HCT116 (cell line): ENCODE data around the gene LTA4H. TPM values are rescaled to one million over a fixed set of nuclear protein-coding genes. Genes with fewer than 3 reads are reported as not detected.

Experiments
- ATAC-seq: fragments of 200-7000 bp; cut with Tn5 transposase; 2 replicates; pipeline ENCODE4 v1.9.1; 2020; ENCODE audit warnings: mild to moderate bottlenecking, moderate library complexity
- BruUV-seq: library from RNA; stranded (reverse); fragments of 400-500 nt; replicated peaks from 2 replicates; lab custom pipeline; 2021; lab: Mats Ljungman, UMichigan
- CTCF ChIA-PET: fragments of 300-600 bp; sonication (Branson Sonifier 250); formaldehyde crosslinking; loops from one replicate; lab custom pipeline; 2021; ENCODE audit warnings: antibody characterized with exemption; lab: Charles Lee
- POLR2A ChIA-PET: fragments of 300-600, 350-600 bp; sonication (Branson Sonifier 250); formaldehyde crosslinking; loops from one replicate; lab custom pipeline; 2021; ENCODE audit warnings: antibody characterized with exemption; lab: Charles Lee
- RAD21 ChIA-PET, 2 experiments: fragments of 300-600 bp; sonication (Branson Sonifier 250); formaldehyde crosslinking; loops; one replicate each; lab custom pipeline; 2023; ENCODE audit warnings: low total read pairs in 2 of 2; ENCODE audit not compliant: uncharacterized antibody in 2 of 2, unreplicated experiment in 2 of 2, low non-redundant PET in 1 of 2; lab: Charles Lee
- DNase-seq: peaks from one replicate; pipeline ENCODE4 v3.0.0-alpha.2; 2010; ENCODE audit warnings: low read depth, low spot score
- H2AFZ ChIP-seq: fragments of 200-600 bp; shearing (Covaris generic), sonication (generic); 2 replicates; pipeline ENCODE4 v1.6.1; 2017; ENCODE audit warnings: low read depth, mixed run types, mixed read lengths, antibody characterized with exemption, low read length; ENCODE audit not compliant: poor library complexity, severe bottlenecking
- H3K27ac ChIP-seq: 2 replicates; pipeline ENCODE4 v1.5.1; 2012; ENCODE audit warnings: low read depth, low read length
- H3K27me3 ChIP-seq: fragments of 200-600 bp; sonication (generic); 2 replicates; pipeline ENCODE4 v1.6.1; 2016; ENCODE audit warnings: mixed run types, low read length, mixed read lengths; ENCODE audit not compliant: insufficient read depth
- H3K36me3 ChIP-seq, 2 experiments: fragments of 200-500 bp in 1 of 2; fragments of 200-600 bp in 1 of 2; sonication (Bioruptor generic) in 1 of 2; sonication (generic) in 1 of 2; 2 replicates each; pipeline versions ENCODE4 v1.5.1 to v1.6.1; 2014 to 2016; ENCODE audit warnings: low read length in 2 of 2, inconsistent platforms in 1 of 2, mixed read lengths in 1 of 2, mixed run types in 1 of 2; ENCODE audit not compliant: insufficient read depth in 2 of 2, control insufficient read depth in 1 of 2
- H3K4me1 ChIP-seq, 2 experiments: fragments of 200-600 bp in 1 of 2; sonication (generic) in 1 of 2; 2 replicates each; pipeline versions ENCODE4 v1.5.1 to v1.6.1; 2012 to 2017; ENCODE audit warnings: low read length in 2 of 2, inconsistent platforms in 1 of 2, mild to moderate bottlenecking in 1 of 2, mixed read lengths in 1 of 2, mixed run types in 1 of 2, moderate library complexity in 1 of 2; ENCODE audit not compliant: insufficient read depth in 2 of 2, control insufficient read depth in 1 of 2
- H3K4me2 ChIP-seq: fragments of 200-600 bp; sonication (generic); 2 replicates; pipeline ENCODE4 v1.6.1; 2017; ENCODE audit warnings: mixed run types, low read length, mixed read lengths
- H3K4me3 ChIP-seq, 2 experiments: fragments of 200-600 bp in 1 of 2; sonication (generic) in 1 of 2; replicated peaks in 1 of 2; 2 replicates each; pipeline ENCODE4 v1.5.1; 2011 to 2016; ENCODE audit warnings: low read length in 2 of 2, control low read depth in 1 of 2, low read depth in 1 of 2, mild to moderate bottlenecking in 1 of 2, mixed read lengths in 1 of 2, mixed run types in 1 of 2
- H3K79me2 ChIP-seq: fragments of 200-600 bp; sonication (generic); 2 replicates; pipeline ENCODE4 v1.6.1; 2017; ENCODE audit warnings: mild to moderate bottlenecking, mixed run types, low read length, moderate library complexity, mixed read lengths; ENCODE audit not compliant: insufficient read depth
- H3K9ac ChIP-seq: fragments of 200-600 bp; sonication (generic); 2 replicates; pipeline ENCODE4 v1.6.1; 2016; ENCODE audit warnings: low read length, mixed read lengths
- H3K9me2 ChIP-seq: fragments of 200-600 bp; sonication (generic), shearing (Covaris generic); 2 replicates; pipeline ENCODE4 v1.6.1; 2017; ENCODE audit warnings: mixed run types, mild to moderate bottlenecking, moderate library complexity; ENCODE audit not compliant: insufficient read depth
- H3K9me3 ChIP-seq, 2 experiments: fragments of 200-500 bp in 1 of 2; fragments of 200-600 bp in 1 of 2; sonication (Bioruptor generic) in 1 of 2; sonication (generic) in 1 of 2; 2 replicates each; pipeline ENCODE4 v1.6.1; 2014 to 2017; ENCODE audit warnings: low read length in 2 of 2, mixed read lengths in 2 of 2, inconsistent platforms in 1 of 2, low read depth in 1 of 2, mild to moderate bottlenecking in 1 of 2, mixed run types in 1 of 2, moderate library complexity in 1 of 2; ENCODE audit not compliant: control insufficient read depth in 1 of 2, insufficient read depth in 1 of 2
- H4K20me1 ChIP-seq: fragments of 200-600 bp; sonication (generic), shearing (Covaris generic); 2 replicates; pipeline ENCODE4 v1.6.1; 2017; ENCODE audit warnings: mixed run types, mild to moderate bottlenecking, moderate library complexity; ENCODE audit not compliant: insufficient read depth
- CTCF ChIP-seq, 3 experiments: fragments of 200-600 bp in 1 of 3; sonication (generic) in 1 of 3; IDR thresholded peaks in 2 of 3; conservative IDR thresholded peaks in 1 of 3; 2 replicates each; pipeline ENCODE4 v1.5.1; 2012 to 2017; ENCODE audit warnings: low read depth in 2 of 3, low read length in 2 of 3, antibody characterized with exemption in 1 of 3, borderline replicate concordance in 1 of 3, control low read depth in 1 of 3, mild to moderate bottlenecking in 1 of 3, mixed read lengths in 1 of 3, mixed run types in 1 of 3, moderate library complexity in 1 of 3; ENCODE audit not compliant: insufficient read depth in 1 of 3
- EGR1 ChIP-seq: IDR thresholded peaks from 2 replicates; pipeline ENCODE4 v1.6.1; 2012; ENCODE audit warnings: low read depth
- ELF1 ChIP-seq: IDR thresholded peaks from 2 replicates; pipeline ENCODE4 v1.6.1; 2012; ENCODE audit warnings: low read depth, borderline replicate concordance
- EZH2 ChIP-seq: fragments of 200-600 bp; sonication (generic); IDR thresholded peaks from 2 replicates; pipeline ENCODE4 v1.6.1; 2017; ENCODE audit warnings: antibody characterized with exemption, mixed run types
- EZH2phosphoT487 ChIP-seq: fragments of 200-600 bp; IDR thresholded peaks from 2 replicates; pipeline ENCODE4 v1.6.1; 2018; ENCODE audit warnings: antibody characterized with exemption, borderline replicate concordance
- FOSL1 ChIP-seq: IDR thresholded peaks from 2 replicates; pipeline ENCODE4 v1.6.1; 2012; ENCODE audit warnings: low read depth
- MAX ChIP-seq: IDR thresholded peaks from 2 replicates; pipeline ENCODE4 v1.6.1; 2012
- POLR2AphosphoS5 ChIP-seq: IDR thresholded peaks from 2 replicates; pipeline ENCODE4 v1.6.1; 2011; ENCODE audit warnings: mild to moderate bottlenecking, low read depth, low read length, moderate library complexity
- RAD21 ChIP-seq: IDR thresholded peaks from 2 replicates; pipeline ENCODE4 v1.6.1; 2012; ENCODE audit warnings: low read depth, mild to moderate bottlenecking
- SIN3A ChIP-seq: IDR thresholded peaks from 2 replicates; pipeline ENCODE4 v1.6.1; 2012; ENCODE audit warnings: low read depth
- SRF ChIP-seq: IDR thresholded peaks from 2 replicates; pipeline ENCODE4 v1.6.1; 2012; ENCODE audit warnings: low read depth
- ZFX ChIP-seq: fragments of 450-650 bp; IDR thresholded peaks from 2 replicates; pipeline ENCODE4 v1.6.1; 2017
- intact Hi-C: fragments of 100-400 bp; cut with micrococcal nuclease; formaldehyde crosslinking; loops from 2 replicates; pipeline ENCODE4 v1.10.0; 2022
- total RNA-seq: library from RNA; stranded (reverse); gene quantifications from one replicate; pipeline ENCODE4 v1.2.1, GENCODE V29; 2021; ENCODE audit not compliant: unreplicated experiment

LTA4H gene
- total RNA-seq, 1 experiment from 2014 or later: 163 TPM

- Histone ChIP-seq H4K20me1 (no peaks in the 10 kb centered on the region), H3K9ac (no peak overlapping the region), H3K4me1 (no peaks in the 10 kb centered on the region), H3K9me2 (no peaks in the 10 kb centered on the region), H3K36me3 (peaks cover 22 to 56% of the 10 kb centered on the region in 2 experiments; a peak in 3 of 4 replicates), H3K27me3 (no peaks in the 10 kb centered on the region), H3K79me2 (no peaks in the 10 kb centered on the region), H3K9me3 (no peaks in the 10 kb centered on the region), H3K4me3 (no peak overlapping the region), H3K27ac (no peak overlapping the region)
- DNase-seq (no peak), ATAC-seq (peak; percentile 78)
- ChIA-PET CTCF (interaction anchor here (1.0 to 1.1 kb wide), 2 partner anchors 42 to 501 kb away, joined by 4 read pairs; no protein-coding TSS in a partner anchor), RAD21 (no interaction called here)
- intact Hi-C loops: loop anchor here (5.0 kb wide), 1 partner anchor 502 kb away; no protein-coding TSS in a partner anchor
- TF ChIP-seq EZH2phosphoT487: no peak
- TF ChIP-seq CTCF (IDR thresholded peaks at IDR 0.05 in 2 of 3, conservative IDR thresholded peaks at IDR 0.05 in 1 of 3; ENCODE audit: borderline replicate concordance in 1 of 3, insufficient read depth in 1 of 3, low read depth in 2 of 3, low read length in 2 of 3): peak; percentile 24 to 50 (median 48); a peak in 5 of 6 replicates
- peak; percentile 51; the same call in 1 of the 2 replicates for TF ChIP-seq RAD21
- no peak for TF ChIP-seq SIN3A
- TF ChIP-seq, all 23 proteins: peak for 2
- no TSS peak for BruUV-seq
- POLR2A ChIA-PET: no interaction called here
- Histone ChIP-seq H3K4me2 (no peak overlapping the region), H2AFZ (no peak overlapping the region)
These were observed 19.7 kb downstream of the LTA4H start for GRCh38 chr12:96015672-96016071.

GRCh38 chr12:96014943-96015599, 20.3 kb downstream of the LTA4H start:
- intact Hi-C loops: loop anchor here (5.0 kb wide), 1 partner anchor 502 kb away; no protein-coding TSS in a partner anchor
- Histone ChIP-seq H3K9me3 (no peaks in the 10 kb centered on the region), H3K4me2 (no peak overlapping the region), H3K27ac (no peak overlapping the region), H3K9me2 (no peaks in the 10 kb centered on the region), H3K9ac (no peak overlapping the region), H3K36me3 (peaks cover 28 to 54% of the 10 kb centered on the region in 2 experiments; a peak in 3 of 4 replicates), H3K4me3 (no peak overlapping the region), H3K4me1 (no peaks in the 10 kb centered on the region), H2AFZ (no peak overlapping the region), H3K27me3 (no peaks in the 10 kb centered on the region), H3K79me2 (no peaks in the 10 kb centered on the region), H4K20me1 (no peaks in the 10 kb centered on the region)
- BruUV-seq: no TSS peak
- no peak for ATAC-seq
- CTCF ChIA-PET: interaction anchor here (1.0 kb wide), 1 partner anchor 502 kb away, joined by 4 read pairs; no protein-coding TSS in a partner anchor
- TF ChIP-seq EZH2phosphoT487 (no peak), ZFX (no peak), POLR2AphosphoS5 (no peak), MAX (no peak), ELF1 (no peak), FOSL1 (no peak), EGR1 (no peak), SRF (no peak), SIN3A (no peak), EZH2 (no peak)
- POLR2A ChIA-PET: interaction anchor here (1.0 kb wide), 1 partner anchor 10 kb away, joined by 3 read pairs; no protein-coding TSS in a partner anchor
- RAD21 ChIA-PET: no interaction called here
- DNase-seq: no peak
